SKM-1 (cell line): ENCODE data around the gene FIGNL2.

Experiments used
- DNase-seq: peaks from one replicate; lab custom pipeline; 2025; ENCODE audit not compliant: unreplicated experiment; lab: John Stamatoyannopoulos, UW

Gene FIGNL2

GRCh38 chr12:51855586-51856428 lies 7.3 kb upstream of the FIGNL2 start:
- DNase-seq: no peak

GRCh38 chr12:51852404-51853137 lies 4.1 kb upstream of the FIGNL2 start:
- no peak for DNase-seq

GRCh38 chr12:51851413-51852124 lies 3.1 kb upstream of the FIGNL2 start:
- DNase-seq: no peak

- no peak for DNase-seq
These were observed 2.4 kb upstream of the FIGNL2 start for GRCh38 chr12:51850965-51851299.

- no peak for DNase-seq
These were observed 1.8 kb upstream of the FIGNL2 start for GRCh38 chr12:51850081-51850964.

GRCh38 chr12:51848841-51849735 lies 570 bp upstream of the FIGNL2 start:
- no peak for DNase-seq

GRCh38 chr12:51847643-51848325 lies 734 bp downstream of the FIGNL2 start:
- DNase-seq: no peak

GRCh38 chr12:51846911-51847642 lies 1.4 kb downstream of the FIGNL2 start:
- no peak for DNase-seq

GRCh38 chr12:51846271-51846691 lies 2.2 kb downstream of the FIGNL2 start:
- no peak for DNase-seq

GRCh38 chr12:51845482-51845881 lies 3.0 kb downstream of the FIGNL2 start:
- DNase-seq: no peak

- no peak for DNase-seq
These were observed 3.7 kb downstream of the FIGNL2 start for GRCh38 chr12:51844854-51845253.

- DNase-seq: no peak
These were observed 6.8 kb downstream of the FIGNL2 start for GRCh38 chr12:51841727-51842126.

- no peak for DNase-seq
These were observed 7.6 kb downstream of the FIGNL2 start for GRCh38 chr12:51840966-51841365.

GRCh38 chr12:51839310-51839947 lies 9.1 kb downstream of the FIGNL2 start:
- no peak for DNase-seq

GRCh38 chr12:51838762-51839161 lies 9.8 kb downstream of the FIGNL2 start:
- no peak for DNase-seq

- DNase-seq: no peak
These were observed 10.5 kb downstream of the FIGNL2 start for GRCh38 chr12:51838036-51838435.

GRCh38 chr12:51837286-51837685 lies 11.2 kb downstream of the FIGNL2 start:
- no peak for DNase-seq

- no peak for DNase-seq
These were observed 11.7 kb downstream of the FIGNL2 start for GRCh38 chr12:51836827-51837173.
